ENCODE data around the gene PRPF39. TPM values are rescaled to one million over a fixed set of nuclear protein-coding genes. Genes with fewer than 3 reads are reported as not detected.

The PRPF39 gene
- total RNA-seq, 1 experiment from 2014 or later: 59.8 TPM

DNA sequence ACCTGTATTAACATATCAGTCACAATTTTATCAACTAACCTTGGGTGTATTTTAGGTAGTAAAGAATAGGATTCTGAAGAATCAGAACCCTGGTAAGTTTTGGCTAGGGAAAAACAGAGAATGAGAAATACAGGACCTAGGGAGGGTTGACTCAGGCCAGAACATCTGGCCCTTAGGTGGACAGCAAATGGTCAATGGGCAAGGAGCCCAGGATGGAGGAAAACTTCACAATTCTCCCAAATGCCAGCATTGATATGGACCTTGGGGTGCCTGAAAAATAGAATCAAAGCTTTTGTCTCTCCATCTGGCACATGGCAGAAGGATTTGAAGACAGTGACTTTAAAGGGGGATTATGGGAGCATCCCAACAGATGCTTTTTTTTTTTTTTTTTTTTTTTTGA lies 32.7 kb upstream of the PRPF39 start:
- no peaks in the 10 kb centered on the region for H3K79me2 ChIP-seq (ENCODE audit: insufficient read depth, low read length)
- H3K27ac ChIP-seq (ENCODE audit: insufficient read length, low read depth, low read length): no peak overlapping the region
- no peak overlapping the region for H2BK15ac ChIP-seq (ENCODE audit: low read depth, low read length)
- no peak overlapping the region for H3K4ac ChIP-seq (ENCODE audit: low read depth, low read length)
- H2AK5ac ChIP-seq (ENCODE audit: insufficient read length, low read length): no peak overlapping the region
- H4K20me1 ChIP-seq (ENCODE audit: control insufficient read depth, insufficient read depth, insufficient read length): no peaks in the 10 kb centered on the region
- H3K4me2 ChIP-seq (ENCODE audit: insufficient read depth, insufficient read length, low read length): no peak overlapping the region
- H4K5ac ChIP-seq (ENCODE audit: insufficient read length, low read depth, low read length): no peak overlapping the region
- Mint-ChIP-seq H3K27ac (no peak overlapping the region), H3K36me3 (ENCODE audit: insufficient read depth in 1 of 3, low read depth in 3 of 3) (peaks cover 8 to 36% (median 15%) of the 10 kb centered on the region in 3 experiments; a peak in 6 of 7 replicates), H3K4me1 (no peaks in the 10 kb centered on the region), H3K27me3 (ENCODE audit: low read depth) (no peaks in the 10 kb centered on the region), H3K9me3 (peaks cover 0 to 3% of the 10 kb centered on the region in 2 experiments; a peak in 1 of 5 replicates), H3K4me3 (no peak overlapping the region)
- no peak overlapping the region for H3K23ac ChIP-seq (ENCODE audit: insufficient read length, low read depth, low read length)
- H3T11ph ChIP-seq (ENCODE audit: low read length): no peak overlapping the region
- H2AFZ ChIP-seq (ENCODE audit: low read length): no peak overlapping the region
- H3K79me1 ChIP-seq (ENCODE audit: insufficient read depth, low read depth, low read length, poor library complexity, severe bottlenecking): no peaks in the 10 kb centered on the region
- H3K56ac ChIP-seq (ENCODE audit: insufficient read length, low read depth, low read length): no peak overlapping the region
- no peaks in the 10 kb centered on the region for H3K4me1 ChIP-seq (ENCODE audit: insufficient read depth, low read length)
- H2BK120ac ChIP-seq (ENCODE audit: low read depth, low read length, poor library complexity, severe bottlenecking): no peak overlapping the region
- no peak overlapping the region for H3K14ac ChIP-seq (ENCODE audit: insufficient read depth, low read length)
- no peak overlapping the region for H3K18ac ChIP-seq (ENCODE audit: insufficient read length, low read depth, low read length)
- H2BK20ac ChIP-seq (ENCODE audit: low read depth, low read length, poor library complexity, severe bottlenecking): no peak overlapping the region
- H3K9ac ChIP-seq (ENCODE audit: extremely low read depth, insufficient read length, low read length): no peak overlapping the region
- TF ChIP-seq, protein P1, sequence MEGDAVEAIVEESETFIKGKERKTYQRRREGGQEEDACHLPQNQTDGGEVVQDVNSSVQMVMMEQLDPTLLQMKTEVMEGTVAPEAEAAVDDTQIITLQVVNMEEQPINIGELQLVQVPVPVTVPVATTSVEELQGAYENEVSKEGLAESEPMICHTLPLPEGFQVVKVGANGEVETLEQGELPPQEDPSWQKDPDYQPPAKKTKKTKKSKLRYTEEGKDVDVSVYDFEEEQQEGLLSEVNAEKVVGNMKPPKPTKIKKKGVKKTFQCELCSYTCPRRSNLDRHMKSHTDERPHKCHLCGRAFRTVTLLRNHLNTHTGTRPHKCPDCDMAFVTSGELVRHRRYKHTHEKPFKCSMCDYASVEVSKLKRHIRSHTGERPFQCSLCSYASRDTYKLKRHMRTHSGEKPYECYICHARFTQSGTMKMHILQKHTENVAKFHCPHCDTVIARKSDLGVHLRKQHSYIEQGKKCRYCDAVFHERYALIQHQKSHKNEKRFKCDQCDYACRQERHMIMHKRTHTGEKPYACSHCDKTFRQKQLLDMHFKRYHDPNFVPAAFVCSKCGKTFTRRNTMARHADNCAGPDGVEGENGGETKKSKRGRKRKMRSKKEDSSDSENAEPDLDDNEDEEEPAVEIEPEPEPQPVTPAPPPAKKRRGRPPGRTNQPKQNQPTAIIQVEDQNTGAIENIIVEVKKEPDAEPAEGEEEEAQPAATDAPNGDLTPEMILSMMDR (conservative IDR thresholded peaks at IDR 0.05): no peak
- H3K23me2 ChIP-seq (ENCODE audit: insufficient read length, low read depth, low read length, poor library complexity, severe bottlenecking): no peaks in the 10 kb centered on the region
- no peak for DNase-seq
- no peak overlapping the region for H2BK5ac ChIP-seq (ENCODE audit: insufficient read length, low read length)
- H4K91ac ChIP-seq (ENCODE audit: insufficient read length, low read depth, low read length): no peak overlapping the region
- no peaks in the 10 kb centered on the region for H3K27me3 ChIP-seq (ENCODE audit: insufficient read depth, low read length)
- H2BK12ac ChIP-seq (ENCODE audit: insufficient read length, low read depth, low read length): no peak overlapping the region
- no peaks in the 10 kb centered on the region for H3K9me3 ChIP-seq (ENCODE audit: control insufficient read depth, low read depth, low read length)
- no peak overlapping the region for H4K8ac ChIP-seq (replicated peaks; ENCODE audit: insufficient read length, low read depth, low read length)

All from H9 (cell line).